Endothelial cell of umbilical vein (primary cell): ENCODE data around the gene MAP2K5. TPM values are rescaled to one million over a fixed set of nuclear protein-coding genes. Genes with fewer than 3 reads are reported as not detected.

Experiments
- BruUV-seq: library from RNA; stranded (reverse); fragments of 400-500 nt; replicated peaks from 2 replicates; lab custom pipeline; 2021; lab: Mats Ljungman, UMichigan
- CTCF ChIA-PET: fragments of 300-600, 350-600 bp; sonication (Branson Sonifier 250); formaldehyde crosslinking; loops from one replicate; lab custom pipeline; 2021; ENCODE audit warnings: antibody characterized with exemption, inconsistent platforms; lab: Charles Lee
- POLR2A ChIA-PET: fragments of 300-600, 350-600 bp; sonication (Branson Sonifier 250); formaldehyde crosslinking; loops from one replicate; lab custom pipeline; 2021; ENCODE audit warnings: antibody characterized with exemption, inconsistent platforms; lab: Charles Lee
- DNase-seq: peaks from one replicate; pipeline ENCODE4 v3.0.0-alpha.2; 2011; ENCODE audit warnings: low read depth, low spot score
- FAIRE-seq: peaks from 2 replicates; lab custom pipeline; 2011; peaks lifted over from hg19 to GRCh38; lab: Jason Lieb, UNC
- H2AFZ ChIP-seq: 2 replicates; pipeline ENCODE4 v1.6.0; 2012; ENCODE audit warnings: low read depth, low read length, control low read depth, inconsistent platforms
- H3K27ac ChIP-seq: 2 replicates; pipeline ENCODE4 v1.5.1; 2011; ENCODE audit warnings: low read depth, mild to moderate bottlenecking, control low read depth, low read length, moderate library complexity; ENCODE audit not compliant: insufficient read depth
- H3K27me3 ChIP-seq, 2 experiments: 2 replicates each; pipeline versions ENCODE4 v1.6.0 to v1.6.1; 2011; ENCODE audit warnings: low read length in 2 of 2, mixed read lengths in 1 of 2; ENCODE audit not compliant: control insufficient read depth in 2 of 2, insufficient read depth in 2 of 2
- H3K36me3 ChIP-seq, 2 experiments: 2 replicates in 1 of 2; 3 replicates in 1 of 2; pipeline ENCODE4 v1.5.1; 2011; ENCODE audit warnings: low read length in 2 of 2, mild to moderate bottlenecking in 1 of 2, moderate library complexity in 1 of 2; ENCODE audit not compliant: control insufficient read depth in 2 of 2, insufficient read depth in 2 of 2; ENCODE audit errors: extremely low read depth in 1 of 2
- H3K4me1 ChIP-seq: 3 replicates; pipeline ENCODE4 v1.5.1; 2011; ENCODE audit warnings: mild to moderate bottlenecking, low read length; ENCODE audit not compliant: control insufficient read depth, insufficient read depth; ENCODE audit errors: extremely low read depth
- H3K4me2 ChIP-seq: 2 replicates; pipeline ENCODE4 v1.6.1; 2011; ENCODE audit warnings: low read length, control low read depth, mixed read lengths; ENCODE audit not compliant: insufficient read depth
- H3K4me3 ChIP-seq, 3 experiments: fragments of 200-600 bp in 1 of 3; sonication (generic), shearing (Covaris generic) in 1 of 3; replicated peaks in 1 of 3; 2 replicates each; pipeline ENCODE4 v1.5.1; 2011 to 2016; ENCODE audit warnings: control low read depth in 3 of 3, low read length in 3 of 3, mild to moderate bottlenecking in 2 of 3, inconsistent platforms in 1 of 3, low read depth in 1 of 3, moderate library complexity in 1 of 3; ENCODE audit not compliant: insufficient read depth in 1 of 3
- H3K79me2 ChIP-seq: 2 replicates; pipeline ENCODE4 v1.6.0; 2012; ENCODE audit warnings: low read length, inconsistent platforms; ENCODE audit not compliant: control insufficient read depth, insufficient read depth
- H3K9ac ChIP-seq: replicated peaks from 2 replicates; pipeline ENCODE3; 2011; ENCODE audit warnings: low read length, control low read depth; ENCODE audit not compliant: insufficient read depth; ENCODE audit errors: extremely low read depth
- H3K9me1 ChIP-seq: replicated peaks from 3 replicates; pipeline ENCODE4 v1.6.0; 2011; ENCODE audit warnings: mild to moderate bottlenecking, low read length; ENCODE audit not compliant: control insufficient read depth, insufficient read depth; ENCODE audit errors: extremely low read depth
- H3K9me3 ChIP-seq: replicated peaks from 2 replicates; pipeline ENCODE4 v1.5.1; 2012; ENCODE audit warnings: low read length, inconsistent platforms; ENCODE audit not compliant: control insufficient read depth, insufficient read depth
- H4K20me1 ChIP-seq: replicated peaks from 2 replicates; pipeline ENCODE3; 2011; ENCODE audit warnings: mild to moderate bottlenecking, low read length; ENCODE audit not compliant: control insufficient read depth, insufficient read depth; ENCODE audit errors: extremely low read depth
- EZH2 ChIP-seq: IDR thresholded peaks from 2 replicates; pipeline ENCODE4 v1.6.1; 2012; ENCODE audit warnings: borderline replicate concordance, low read depth, mild to moderate bottlenecking, moderate library complexity, low read length, inconsistent platforms; ENCODE audit not compliant: severe bottlenecking
- GATA2 ChIP-seq: IDR thresholded peaks from 2 replicates; pipeline ENCODE4 v1.7.0; 2011; ENCODE audit warnings: low read depth, mild to moderate bottlenecking, moderate library complexity, mixed read lengths, low read length; ENCODE audit not compliant: insufficient read length, insufficient read depth
- JUN ChIP-seq: IDR thresholded peaks from 2 replicates; pipeline ENCODE4 v1.6.1; 2011; ENCODE audit warnings: borderline replicate concordance, low read depth; ENCODE audit not compliant: insufficient read length, insufficient read depth
- dilution Hi-C: fragments of 300-500 bp; cut with MboI; formaldehyde crosslinking; loops from one replicate; pipeline ENCODE4 v1.15.0; 2019; ENCODE audit warnings: low sequenced_read_pairs; ENCODE audit not compliant: extremely low pct_ligation_motif_present
- intact Hi-C: fragments of 100-400 bp; cut with micrococcal nuclease; formaldehyde crosslinking; loops from one replicate; pipeline ENCODE4 v1.10.0; 2022
- polyA plus RNA-seq, 4 experiments: library from polyadenylated mRNA; depleted of rRNA in 3 of 4; stranded (reverse) in 3 of 4; unstranded in 1 of 4; fragments of >200 nt; gene quantifications; 2 replicates each; pipeline versions ENCODE4 v1.2.1 to v1.2.3, GENCODE V29; 2011 to 2012; ENCODE audit warnings: missing spikeins in 1 of 4
- total RNA-seq: library from RNA; stranded (reverse); gene quantifications from 2 replicates; pipeline ENCODE4 v1.2.3, GENCODE V29; 2021

Gene MAP2K5
- total and polyA plus RNA-seq, 2 donors (not counting 3 experiments of a cell fraction or from before 2014, with no cell fraction given): 4.9 to 24.7 TPM

- no TSS peak for BruUV-seq
- Histone ChIP-seq H3K9me1 (no peaks in the 10 kb centered on the region), H3K9me3 (no peaks in the 10 kb centered on the region), H4K20me1 (no peaks in the 10 kb centered on the region), H3K9ac (no peak overlapping the region), H3K36me3 (peaks cover 0 to 2% of the 10 kb centered on the region in 2 experiments), H3K4me3 (no peak overlapping the region), H3K27ac (no peak overlapping the region), H3K27me3 (no peaks in the 10 kb centered on the region), H3K4me1 (no peaks in the 10 kb centered on the region), H2AFZ (no peak overlapping the region), H3K79me2 (no peaks in the 10 kb centered on the region), H3K4me2 (no peak overlapping the region)
- peak; percentile 9 for DNase-seq
- FAIRE-seq: no peak
- dilution Hi-C loops (no loop called here), intact Hi-C loops (loop anchor here (10.0 kb wide), 1 partner anchor 523 kb away; the partner anchor contains the start of gene PIAS1)
- ChIA-PET POLR2A (interaction anchor here (0.7 kb wide), 1 partner anchor 642 kb away, joined by 3 read pairs; no protein-coding TSS in a partner anchor), CTCF (no interaction called here)
- TF ChIP-seq JUN: no peak
- TF ChIP-seq GATA2: peak; percentile 35
Observed at GRCh38 chr15:67531379-67531914, 11.1 kb upstream of the MAP2K5 start.

- DNase-seq (no peak), FAIRE-seq (no peak)
- TF ChIP-seq EZH2: no peak
- Histone ChIP-seq H3K9me1 (no peaks in the 10 kb centered on the region), H3K9me3 (no peaks in the 10 kb centered on the region), H3K4me1 (no peaks in the 10 kb centered on the region), H2AFZ (no peak overlapping the region), H3K4me2 (no peak overlapping the region), H4K20me1 (no peaks in the 10 kb centered on the region), H3K79me2 (no peaks in the 10 kb centered on the region), H3K27me3 (no peaks in the 10 kb centered on the region), H3K36me3 (no peaks in the 10 kb centered on the region), H3K4me3 (no peak overlapping the region), H3K27ac (no peak overlapping the region), H3K9ac (no peak overlapping the region)
- intact Hi-C loops (loop anchor here (10.0 kb wide), 1 partner anchor 521 kb away; the partner anchor contains the start of gene PIAS1), dilution Hi-C loops (no loop called here)
- no TSS peak for BruUV-seq
- POLR2A ChIA-PET: no interaction called here
- CTCF ChIA-PET: no interaction called here
Observed at GRCh38 chr15:67533873-67534272, 8.6 kb upstream of the MAP2K5 start.
